ENCODE results near the gene FNIP2.
A peak's percentile ranks its signal among the peaks of the same experiment; 100 is the strongest.

Gene FNIP2

DNA sequence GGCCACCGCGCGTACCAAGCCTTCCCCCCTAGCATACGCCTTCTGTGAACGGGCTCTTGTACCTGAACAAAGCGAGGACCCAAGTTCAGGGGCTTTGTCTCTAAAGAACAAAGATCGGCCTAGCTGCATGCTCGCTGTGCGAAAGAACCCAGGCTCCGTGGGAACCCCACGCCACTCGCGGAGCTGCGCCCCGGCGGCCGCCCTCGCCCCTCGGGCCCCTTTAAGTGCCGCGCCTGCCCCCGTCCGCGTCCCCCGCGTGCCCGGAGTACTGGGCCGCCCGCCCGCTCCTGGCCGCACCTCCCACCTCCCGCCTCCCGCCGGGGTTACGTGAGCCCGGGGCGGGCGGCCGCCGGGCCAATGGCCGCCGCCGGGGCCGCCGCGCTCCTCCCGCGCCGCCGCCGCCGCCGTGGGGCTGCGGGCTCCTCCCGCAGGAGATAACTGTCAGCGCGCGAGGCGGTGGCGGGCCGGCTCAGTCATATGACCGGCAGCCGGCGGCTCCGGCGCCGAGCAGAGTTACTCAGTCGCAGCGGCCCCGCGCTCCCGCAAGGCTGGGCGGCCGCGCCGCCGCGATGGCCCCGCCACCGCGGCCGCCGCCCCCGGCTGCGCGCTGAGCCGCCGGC lies at the start of gene FNIP2:
TSS of gene FNIP2 (plus strand) at position 472 of the 620 bp plus-strand sequence. CDS start 187 bp downstream, outside the sequence.
- Histone ChIP-seq H3K4me1 (ENCODE audit: control insufficient read depth, insufficient read depth, low read length) (peaks cover 12% of the 10 kb centered on the region), H3K4me3 (ENCODE audit: low read length in 2 of 2) (peak within 1 kb of the TSS; percentile 79 to 91), H3K9ac (ENCODE audit: low read length in 2 of 2) (peak within 1 kb of the TSS; percentile 81 to 88), H3K27ac (ENCODE audit: low read length) (peak within 1 kb of the TSS; percentile 62), H3K9me3 (ENCODE audit: control insufficient read depth in 2 of 2, low read length in 2 of 2) (no peaks in the 10 kb centered on the region), H3K27me3 (ENCODE audit: control insufficient read depth in 1 of 2, insufficient read depth in 2 of 2, low read length in 2 of 2) (no peaks in the 10 kb centered on the region), H3K36me3 (ENCODE audit: control insufficient read depth in 2 of 2, insufficient read depth in 2 of 2, low read length in 2 of 2) (no peaks in the 10 kb centered on the region)

- Histone ChIP-seq H3K9ac (ENCODE audit: low read length in 2 of 2) (no peak overlapping the region), H3K36me3 (ENCODE audit: control insufficient read depth in 2 of 2, insufficient read depth in 2 of 2, low read length in 2 of 2) (peaks cover 12 to 30% of the 10 kb centered on the region in 2 donors), H3K4me3 (ENCODE audit: low read length in 2 of 2) (no peak overlapping the region), H3K4me1 (ENCODE audit: control insufficient read depth, insufficient read depth, low read length) (peaks cover 9% of the 10 kb centered on the region), H3K9me3 (ENCODE audit: control insufficient read depth in 2 of 2, low read length in 2 of 2) (no peaks in the 10 kb centered on the region), H3K27ac (ENCODE audit: low read length) (no peak overlapping the region), H3K27me3 (ENCODE audit: control insufficient read depth in 1 of 2, insufficient read depth in 2 of 2, low read length in 2 of 2) (no peaks in the 10 kb centered on the region)
Observed at GRCh38 chr4:158721680-158722079, 47.1 kb upstream of the FNIP2 start.

DNA sequence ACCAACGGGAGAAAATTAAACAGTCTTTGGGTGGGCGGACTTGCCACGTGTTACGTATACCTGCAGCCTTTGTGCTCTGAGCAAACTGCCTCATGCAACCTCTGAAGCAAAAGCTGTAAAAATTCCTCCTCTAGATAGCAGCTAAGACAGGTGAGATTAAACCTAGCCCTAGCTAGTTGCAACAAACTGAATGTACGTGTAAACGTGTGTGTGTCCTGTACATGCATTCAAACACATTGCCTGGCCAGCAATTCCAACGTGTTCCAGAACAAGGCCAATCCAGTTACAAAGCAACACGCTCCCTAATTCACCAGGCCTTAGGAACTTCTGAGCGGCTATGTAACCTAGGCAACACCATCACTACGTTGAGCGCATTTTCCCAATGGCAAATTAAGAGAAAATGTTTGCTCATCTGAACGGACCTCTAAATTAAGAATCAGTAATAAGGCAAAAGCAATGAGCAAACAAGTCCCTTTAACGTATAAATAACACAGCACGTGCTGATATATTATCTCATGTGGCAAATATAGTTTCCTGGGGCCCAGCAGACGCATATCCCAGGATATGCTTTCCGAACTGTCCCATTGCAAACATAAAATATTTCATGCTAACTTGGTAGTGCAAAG lies 46.4 kb upstream of the FNIP2 start:
- H3K27ac ChIP-seq (ENCODE audit: low read length), result peak overlapping the region; percentile 80
- H3K36me3 ChIP-seq (ENCODE audit: control insufficient read depth in 2 of 2, insufficient read depth in 2 of 2, low read length in 2 of 2), result peaks cover 12 to 25% of the 10 kb centered on the region in 2 donors
- peaks cover 9% of the 10 kb centered on the region for H3K4me1 ChIP-seq (ENCODE audit: control insufficient read depth, insufficient read depth, low read length)
- no peaks in the 10 kb centered on the region for H3K9me3 ChIP-seq (ENCODE audit: control insufficient read depth in 2 of 2, low read length in 2 of 2)
- H3K9ac ChIP-seq (ENCODE audit: low read length in 2 of 2), result peak overlapping the region; percentile 88 to 95
- H3K27me3 ChIP-seq (ENCODE audit: control insufficient read depth in 1 of 2, insufficient read depth in 2 of 2, low read length in 2 of 2), result no peaks in the 10 kb centered on the region
- peak overlapping the region; percentile 92 to 96 for H3K4me3 ChIP-seq (ENCODE audit: low read length in 2 of 2)

DNA sequence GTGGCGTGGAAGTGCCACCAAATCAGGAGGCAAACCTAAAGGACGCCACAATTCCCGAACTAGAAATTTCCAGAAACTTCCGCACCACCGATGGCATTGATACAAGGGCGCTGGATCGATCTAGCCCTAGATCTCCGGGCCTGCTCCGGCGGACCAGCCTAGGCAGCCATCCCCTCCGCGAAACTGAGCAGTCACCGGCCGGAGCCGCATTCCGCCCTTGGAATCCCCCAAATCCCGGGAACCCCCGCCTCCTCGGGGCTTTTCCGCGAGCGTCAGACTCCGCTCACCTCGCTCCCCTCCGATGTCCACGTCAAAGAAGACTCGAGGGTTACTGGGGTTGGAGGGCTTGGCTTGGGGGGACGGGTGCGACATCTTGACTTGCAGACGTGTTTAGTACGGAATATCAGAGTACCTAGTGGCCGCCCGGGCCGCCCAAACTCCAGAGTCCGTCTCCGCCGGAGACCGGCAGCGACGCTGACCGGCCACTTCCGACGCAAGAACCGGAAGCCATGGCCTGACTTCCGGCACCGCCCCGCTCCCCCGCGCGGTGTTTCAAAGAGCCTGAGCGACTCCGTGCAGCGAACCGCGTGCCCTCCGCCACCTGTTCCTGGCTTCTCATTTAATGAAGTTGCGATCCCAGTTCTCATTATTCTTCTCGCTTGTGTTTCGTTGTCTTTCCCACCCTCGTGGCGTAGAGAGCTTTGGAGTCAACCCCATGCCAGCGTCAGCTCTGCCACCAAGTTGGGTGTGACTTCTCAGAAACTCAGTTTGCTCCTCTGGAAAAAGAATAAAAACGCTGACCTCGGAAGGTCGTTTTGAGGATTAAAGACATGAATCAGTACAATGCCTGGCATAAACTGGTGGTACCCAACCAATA lies 45.7 kb upstream of the FNIP2 start, which contains the start of gene PPID:
TSS of gene PPID (minus strand) at position 480 of the 877 bp plus-strand sequence. CDS start at position 372, 108 bp downstream.
- H3K9ac ChIP-seq (ENCODE audit: low read length in 2 of 2), result peak within 1 kb of the TSS; percentile 88 to 95
- H3K9me3 ChIP-seq (ENCODE audit: control insufficient read depth in 2 of 2, low read length in 2 of 2), result no peaks in the 10 kb centered on the region
- peaks cover 9 to 18% of the 10 kb centered on the region in 2 donors for H3K36me3 ChIP-seq (ENCODE audit: control insufficient read depth in 2 of 2, insufficient read depth in 2 of 2, low read length in 2 of 2)
- no peaks in the 10 kb centered on the region for H3K27me3 ChIP-seq (ENCODE audit: control insufficient read depth in 1 of 2, insufficient read depth in 2 of 2, low read length in 2 of 2)
- peaks cover 9% of the 10 kb centered on the region for H3K4me1 ChIP-seq (ENCODE audit: control insufficient read depth, insufficient read depth, low read length)
- H3K27ac ChIP-seq (ENCODE audit: low read length), result peak within 1 kb of the TSS; percentile 80
- peak within 1 kb of the TSS; percentile 92 to 96 for H3K4me3 ChIP-seq (ENCODE audit: low read length in 2 of 2)

DNA sequence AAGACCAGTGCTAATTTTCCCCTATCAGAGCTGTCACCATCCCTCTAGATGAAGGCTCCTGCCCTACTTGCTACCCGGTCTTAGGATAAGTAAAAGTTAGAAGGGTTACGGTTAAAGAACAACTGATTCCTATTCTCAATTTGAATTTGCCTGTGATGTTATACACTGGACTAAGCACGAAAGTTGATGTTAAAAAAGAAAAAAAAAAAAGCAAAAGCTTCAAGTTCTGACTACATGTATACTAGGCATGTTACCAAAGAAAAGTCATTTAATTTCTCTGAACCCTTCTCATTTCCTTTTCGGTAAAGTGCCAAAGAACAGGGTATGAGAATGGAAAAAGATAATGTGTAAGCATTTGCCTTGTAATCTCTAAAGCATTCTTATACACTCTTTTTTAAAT lies 44.2 kb upstream of the FNIP2 start:
- H3K4me3 ChIP-seq (ENCODE audit: low read length in 2 of 2), result no peak overlapping the region
- H3K9me3 ChIP-seq (ENCODE audit: control insufficient read depth in 2 of 2, low read length in 2 of 2), result no peaks in the 10 kb centered on the region
- no peak overlapping the region for H3K27ac ChIP-seq (ENCODE audit: low read length)
- H3K36me3 ChIP-seq (ENCODE audit: control insufficient read depth in 2 of 2, insufficient read depth in 2 of 2, low read length in 2 of 2), result peaks cover 4 to 6% of the 10 kb centered on the region in 2 donors
- H3K9ac ChIP-seq (ENCODE audit: low read length in 2 of 2), result no peak overlapping the region
- H3K4me1 ChIP-seq (ENCODE audit: control insufficient read depth, insufficient read depth, low read length), result peaks cover 9% of the 10 kb centered on the region
- H3K27me3 ChIP-seq (ENCODE audit: control insufficient read depth in 1 of 2, insufficient read depth in 2 of 2, low read length in 2 of 2), result no peaks in the 10 kb centered on the region

DNA sequence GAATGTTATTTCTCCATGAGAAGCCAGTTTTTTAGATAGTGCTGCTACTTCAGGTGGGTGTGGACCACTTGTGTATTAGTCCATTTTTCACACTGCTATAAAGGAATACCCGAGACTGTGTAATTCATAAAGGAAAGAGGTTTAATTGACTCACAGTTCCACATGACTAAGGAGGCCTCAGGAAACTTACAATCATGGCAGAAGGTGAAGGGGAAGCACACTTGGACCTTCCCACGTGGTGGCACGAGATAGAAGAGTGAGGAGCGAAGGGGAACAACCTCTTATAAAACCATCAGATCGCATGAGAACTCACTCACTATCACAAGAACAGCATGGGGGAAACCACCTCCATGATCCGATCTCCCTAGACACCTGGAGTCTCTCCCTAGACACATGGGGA lies 42.2 kb upstream of the FNIP2 start:
- no peaks in the 10 kb centered on the region for H3K9me3 ChIP-seq (ENCODE audit: control insufficient read depth in 2 of 2, low read length in 2 of 2)
- peaks cover 9% of the 10 kb centered on the region for H3K4me1 ChIP-seq (ENCODE audit: control insufficient read depth, insufficient read depth, low read length)
- no peak overlapping the region for H3K27ac ChIP-seq (ENCODE audit: low read length)
- no peak overlapping the region for H3K9ac ChIP-seq (ENCODE audit: low read length in 2 of 2)
- no peaks in the 10 kb centered on the region for H3K27me3 ChIP-seq (ENCODE audit: control insufficient read depth in 1 of 2, insufficient read depth in 2 of 2, low read length in 2 of 2)
- no peaks in the 10 kb centered on the region for H3K36me3 ChIP-seq (ENCODE audit: control insufficient read depth in 2 of 2, insufficient read depth in 2 of 2, low read length in 2 of 2)
- no peak overlapping the region for H3K4me3 ChIP-seq (ENCODE audit: low read length in 2 of 2)

- no peak overlapping the region for H3K27ac ChIP-seq (ENCODE audit: low read length)
- peaks cover 4% of the 10 kb centered on the region for H3K4me1 ChIP-seq (ENCODE audit: control insufficient read depth, insufficient read depth, low read length)
- no peaks in the 10 kb centered on the region for H3K36me3 ChIP-seq (ENCODE audit: control insufficient read depth in 2 of 2, insufficient read depth in 2 of 2, low read length in 2 of 2)
- no peaks in the 10 kb centered on the region for H3K27me3 ChIP-seq (ENCODE audit: control insufficient read depth in 1 of 2, insufficient read depth in 2 of 2, low read length in 2 of 2)
- no peaks in the 10 kb centered on the region for H3K9me3 ChIP-seq (ENCODE audit: control insufficient read depth in 2 of 2, low read length in 2 of 2)
- H3K4me3 ChIP-seq (ENCODE audit: low read length in 2 of 2), result no peak overlapping the region
- no peak overlapping the region for H3K9ac ChIP-seq (ENCODE audit: low read length in 2 of 2)
Observed at GRCh38 chr4:158728236-158728635, 40.6 kb upstream of the FNIP2 start.

DNA sequence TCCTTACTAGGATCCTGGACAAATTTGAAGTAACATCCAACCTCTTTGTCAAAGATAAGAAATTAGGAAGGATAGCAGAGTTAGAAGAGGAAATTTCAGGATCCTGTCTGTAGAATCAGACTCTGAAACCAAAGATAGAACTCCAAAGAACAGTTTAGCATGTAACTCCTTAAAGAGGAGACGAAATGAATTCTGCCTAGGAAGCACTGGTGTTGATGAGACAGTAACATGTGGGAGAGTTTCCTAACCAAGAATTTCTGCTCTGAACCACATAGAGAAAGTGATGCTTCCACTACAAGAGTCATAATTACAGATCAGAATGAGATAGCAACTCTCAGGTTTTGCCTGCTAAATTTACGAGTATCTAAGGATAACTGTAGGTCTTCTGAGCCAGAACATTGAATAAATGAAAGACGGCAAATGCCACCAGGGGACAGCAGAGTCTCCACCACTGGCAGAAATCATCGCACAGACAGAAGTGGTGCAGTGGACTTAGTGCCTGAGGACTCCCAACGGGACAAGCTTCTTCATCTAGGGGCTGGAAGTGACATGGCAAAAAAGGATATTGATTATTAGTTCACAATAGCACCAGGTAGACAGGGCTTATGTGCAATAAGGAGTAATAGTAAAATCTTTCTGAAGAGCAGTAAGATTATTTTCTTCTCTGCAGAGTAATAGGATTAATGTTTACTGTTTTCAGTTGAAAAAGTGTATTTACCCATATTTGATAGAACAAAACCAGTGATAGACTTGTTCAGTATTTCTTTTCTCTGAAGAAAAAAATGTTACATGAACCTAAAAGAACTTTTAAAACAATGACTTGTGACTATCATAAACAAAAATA lies 38.9 kb upstream of the FNIP2 start:
- no peak overlapping the region for H3K27ac ChIP-seq (ENCODE audit: low read length)
- H3K4me1 ChIP-seq (ENCODE audit: control insufficient read depth, insufficient read depth, low read length), result no peaks in the 10 kb centered on the region
- no peaks in the 10 kb centered on the region for H3K36me3 ChIP-seq (ENCODE audit: control insufficient read depth in 2 of 2, insufficient read depth in 2 of 2, low read length in 2 of 2)
- no peak overlapping the region for H3K4me3 ChIP-seq (ENCODE audit: low read length in 2 of 2)
- H3K9ac ChIP-seq (ENCODE audit: low read length in 2 of 2), result no peak overlapping the region
- no peaks in the 10 kb centered on the region for H3K27me3 ChIP-seq (ENCODE audit: control insufficient read depth in 1 of 2, insufficient read depth in 2 of 2, low read length in 2 of 2)
- H3K9me3 ChIP-seq (ENCODE audit: control insufficient read depth in 2 of 2, low read length in 2 of 2), result no peaks in the 10 kb centered on the region

- Histone ChIP-seq H3K9me3 (ENCODE audit: control insufficient read depth in 2 of 2, low read length in 2 of 2) (no peaks in the 10 kb centered on the region), H3K27ac (ENCODE audit: low read length) (no peak overlapping the region), H3K27me3 (ENCODE audit: control insufficient read depth in 1 of 2, insufficient read depth in 2 of 2, low read length in 2 of 2) (no peaks in the 10 kb centered on the region), H3K36me3 (ENCODE audit: control insufficient read depth in 2 of 2, insufficient read depth in 2 of 2, low read length in 2 of 2) (no peaks in the 10 kb centered on the region), H3K9ac (ENCODE audit: low read length in 2 of 2) (no peak overlapping the region), H3K4me1 (ENCODE audit: control insufficient read depth, insufficient read depth, low read length) (no peaks in the 10 kb centered on the region), H3K4me3 (ENCODE audit: low read length in 2 of 2) (no peak overlapping the region)
Observed at GRCh38 chr4:158738866-158739265, 30.0 kb upstream of the FNIP2 start.

GRCh38 chr4:158739600-158739999 lies 29.2 kb upstream of the FNIP2 start:
- H3K9ac ChIP-seq (ENCODE audit: low read length in 2 of 2), result no peak overlapping the region
- H3K9me3 ChIP-seq (ENCODE audit: control insufficient read depth in 2 of 2, low read length in 2 of 2), result no peaks in the 10 kb centered on the region
- no peaks in the 10 kb centered on the region for H3K4me1 ChIP-seq (ENCODE audit: control insufficient read depth, insufficient read depth, low read length)
- H3K27me3 ChIP-seq (ENCODE audit: control insufficient read depth in 1 of 2, insufficient read depth in 2 of 2, low read length in 2 of 2), result no peaks in the 10 kb centered on the region
- H3K4me3 ChIP-seq (ENCODE audit: low read length in 2 of 2), result no peak overlapping the region
- H3K36me3 ChIP-seq (ENCODE audit: control insufficient read depth in 2 of 2, insufficient read depth in 2 of 2, low read length in 2 of 2), result no peaks in the 10 kb centered on the region
- no peak overlapping the region for H3K27ac ChIP-seq (ENCODE audit: low read length)

All from stomach smooth muscle (tissue), 2 donors.